ENCODE data around the gene C20orf96. TPM values are rescaled to one million over a fixed set of nuclear protein-coding genes. Genes with fewer than 3 reads are reported as not detected.

Gene C20orf96
- total and polyA plus RNA-seq, 2 donors (not counting 1 experiment from before 2014, with no cell fraction given): 4.7 to 7.5 TPM

DNA sequence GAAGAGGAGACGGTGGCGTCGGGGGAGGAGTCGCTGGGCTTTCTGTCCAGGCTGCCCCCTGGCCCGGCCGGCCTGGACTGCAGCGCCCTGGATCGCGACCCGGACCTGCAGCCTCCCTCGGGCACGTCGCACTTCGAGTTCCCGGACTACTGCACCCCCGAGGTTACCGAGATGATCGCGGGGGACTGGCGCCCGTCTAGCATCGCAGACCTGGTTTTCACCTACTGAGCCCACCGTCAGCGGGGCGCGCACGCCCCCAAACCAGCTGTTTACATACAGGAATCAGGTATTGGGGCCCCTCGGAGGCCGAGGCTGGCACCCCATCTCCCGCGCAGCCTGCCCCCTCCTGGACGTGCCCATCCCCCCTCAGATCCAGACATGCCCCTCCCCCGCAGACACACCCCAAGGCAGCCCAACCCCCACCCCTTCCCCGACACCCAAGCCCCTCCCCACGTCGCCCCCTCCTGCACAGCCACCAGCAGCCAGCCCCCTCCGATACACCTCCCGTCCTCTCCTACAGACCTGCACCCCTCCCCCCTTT, 36.2 kb upstream of the C20orf96 start:
- H3K4me1 Mint-ChIP-seq: peaks cover 36% of the 10 kb centered on the region
- POLR2A ChIA-PET: interaction anchor here (0.6 to 4.8 kb wide), 3 partner anchors 26 to 373 kb away, joined by 4 to 35 read pairs (median 10); partner anchors contain the start of gene ZCCHC3
- Histone ChIP-seq H4K20me1 (ENCODE audit: control insufficient read depth, insufficient read depth, low read length, poor library complexity, severe bottlenecking) (peaks cover 24% of the 10 kb centered on the region), H3K27ac (ENCODE audit: low read length in 2 of 2) (peak overlapping the region in 1 of 2 donors; percentile 48), H3K79me2 (ENCODE audit: control insufficient read depth, insufficient read depth, low read length) (no peaks in the 10 kb centered on the region), H3K9ac (ENCODE audit: low read length) (peak overlapping the region; percentile 79), H3K4me3 (ENCODE audit: control extremely low read depth in 1 of 5, extremely low read depth in 1 of 5, insufficient read depth in 1 of 5, low read depth in 2 of 5, low read length in 4 of 5) (peak overlapping the region; percentile 47 to 79 (median 68)), H3K9me3 (ENCODE audit: control extremely low read depth in 1 of 3, control insufficient read depth in 2 of 3, insufficient read depth in 1 of 3, low read length in 2 of 3) (peaks cover 0 to 4% (median 0%) of the 10 kb centered on the region in 3 donors), H3K4me1 (ENCODE audit: control insufficient read depth in 2 of 2, insufficient read depth in 2 of 2, low read length in 2 of 2) (peaks cover 26 to 42% of the 10 kb centered on the region in 2 donors), H3K36me3 (replicated peaks in 1 of 2; ENCODE audit: control extremely low read depth in 1 of 2, control insufficient read depth in 1 of 2, extremely low read depth in 1 of 2, insufficient read depth in 2 of 2, low read length in 1 of 2) (peaks cover 0 to 3% of the 10 kb centered on the region in 2 experiments), H2AFZ (ENCODE audit: insufficient read depth, low read depth, low read length, poor library complexity, severe bottlenecking) (peak overlapping the region; percentile 91), H3K27me3 (replicated peaks in 1 of 4; ENCODE audit: control extremely low read depth in 1 of 4, control insufficient read depth in 3 of 4, insufficient read depth in 4 of 4, low read length in 3 of 4) (no peaks in the 10 kb centered on the region), H3K4me2 (replicated peaks; ENCODE audit: low read depth, low read length, poor library complexity, severe bottlenecking) (peak overlapping the region; percentile 97)
- peak overlapping the region; percentile 80 for H3K27ac Mint-ChIP-seq
- under 1% methylated on average over 33 of the region's 38 CpGs for WGBS (ENCODE audit: insufficient coverage)
- ATAC-seq (ENCODE audit: low read depth) (no peak), DNase-seq (peak; percentile 72)
- no peaks in the 10 kb centered on the region for H3K27me3 Mint-ChIP-seq
- CTCF ChIA-PET: interaction anchor here (1.2 to 7.5 kb wide), 2 partner anchors 27 to 33 kb away, joined by 3 to 58 read pairs; partner anchors contain the start of gene ZCCHC3
- intact Hi-C loops (cut with micrococcal nuclease): loop anchor here (1.0 kb wide), 1 partner anchor 217 kb away; the partner anchor contains the start of gene CSNK2A1
- TF ChIP-seq EZH2 (IDR thresholded peaks at IDR 0.05; ENCODE audit: borderline replicate concordance, insufficient read depth, low read depth, low read length, poor library complexity, severe bottlenecking): no peak
- TF ChIP-seq, protein P1, sequence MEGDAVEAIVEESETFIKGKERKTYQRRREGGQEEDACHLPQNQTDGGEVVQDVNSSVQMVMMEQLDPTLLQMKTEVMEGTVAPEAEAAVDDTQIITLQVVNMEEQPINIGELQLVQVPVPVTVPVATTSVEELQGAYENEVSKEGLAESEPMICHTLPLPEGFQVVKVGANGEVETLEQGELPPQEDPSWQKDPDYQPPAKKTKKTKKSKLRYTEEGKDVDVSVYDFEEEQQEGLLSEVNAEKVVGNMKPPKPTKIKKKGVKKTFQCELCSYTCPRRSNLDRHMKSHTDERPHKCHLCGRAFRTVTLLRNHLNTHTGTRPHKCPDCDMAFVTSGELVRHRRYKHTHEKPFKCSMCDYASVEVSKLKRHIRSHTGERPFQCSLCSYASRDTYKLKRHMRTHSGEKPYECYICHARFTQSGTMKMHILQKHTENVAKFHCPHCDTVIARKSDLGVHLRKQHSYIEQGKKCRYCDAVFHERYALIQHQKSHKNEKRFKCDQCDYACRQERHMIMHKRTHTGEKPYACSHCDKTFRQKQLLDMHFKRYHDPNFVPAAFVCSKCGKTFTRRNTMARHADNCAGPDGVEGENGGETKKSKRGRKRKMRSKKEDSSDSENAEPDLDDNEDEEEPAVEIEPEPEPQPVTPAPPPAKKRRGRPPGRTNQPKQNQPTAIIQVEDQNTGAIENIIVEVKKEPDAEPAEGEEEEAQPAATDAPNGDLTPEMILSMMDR (IDR thresholded peaks at IDR 0.05): no peak
- H3K9me3 Mint-ChIP-seq (ENCODE audit: insufficient read depth): no peaks in the 10 kb centered on the region
- H3K4me3 Mint-ChIP-seq: peak overlapping the region; percentile 79
